Measurements from ENCODE around the gene MAST4.

MAST4 gene

DNA sequence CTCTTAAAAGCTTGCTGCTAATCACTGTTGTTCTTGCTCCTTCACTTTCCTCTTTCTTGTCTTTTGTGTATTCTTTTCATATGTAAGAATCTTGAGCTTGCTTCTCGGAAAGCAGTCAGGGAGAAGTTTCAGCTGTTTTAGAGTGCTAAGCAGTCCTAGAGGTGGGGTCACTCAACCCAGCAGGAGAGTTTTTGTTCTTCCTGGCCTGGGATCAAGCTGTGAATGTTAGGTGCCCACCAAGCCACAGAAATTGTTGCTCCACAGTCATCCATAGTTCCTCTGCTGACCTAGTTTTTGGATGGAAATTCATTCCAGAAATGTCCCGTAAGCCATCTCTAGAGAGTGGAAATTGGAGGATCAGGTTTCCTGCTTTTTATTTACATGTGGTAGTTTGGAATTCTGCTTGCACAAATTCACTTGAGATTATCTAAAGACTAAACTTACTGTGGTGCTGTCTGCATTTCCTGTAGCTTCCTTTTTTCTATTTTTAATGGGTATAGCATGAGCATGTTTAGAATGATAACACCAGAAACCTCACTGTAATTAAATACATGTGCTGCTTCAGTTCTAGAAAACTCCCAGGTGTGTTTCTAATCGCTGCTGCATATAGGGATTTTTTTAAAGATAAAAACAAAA lies 108.7 kb downstream of the MAST4 start:
- no peak for DNase-seq

- no peak for DNase-seq
These were observed 112.2 kb downstream of the MAST4 start for GRCh38 chr5:66708368-66708767.

GRCh38 chr5:66710557-66711088 lies 114.4 kb downstream of the MAST4 start:
- no peak for DNase-seq

DNA sequence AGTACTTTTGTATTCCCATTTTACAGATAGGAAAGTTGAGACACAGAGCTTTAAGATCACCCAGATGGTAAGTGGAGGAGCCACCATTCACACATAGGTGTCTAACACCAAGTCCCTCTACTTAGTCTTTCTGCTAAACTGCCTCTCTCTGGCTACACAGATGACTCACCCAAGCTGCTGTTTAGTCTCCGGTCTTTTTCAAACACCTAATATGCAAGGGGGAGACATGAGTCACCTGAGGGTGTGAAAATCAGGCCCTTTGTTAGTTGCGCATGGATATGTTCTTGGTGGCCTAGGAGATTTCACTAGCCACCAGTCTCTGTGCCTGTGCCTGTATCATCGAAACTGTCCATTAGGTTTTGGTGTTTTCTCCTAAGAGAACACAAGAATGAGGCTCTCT lies 117.8 kb downstream of the MAST4 start:
- DNase-seq, result no peak

GRCh38 chr5:66717455-66718373 lies 121.5 kb downstream of the MAST4 start:
- no peak for DNase-seq

- DNase-seq, result no peak
These were observed 122.3 kb downstream of the MAST4 start for GRCh38 chr5:66718374-66719002.

DNA sequence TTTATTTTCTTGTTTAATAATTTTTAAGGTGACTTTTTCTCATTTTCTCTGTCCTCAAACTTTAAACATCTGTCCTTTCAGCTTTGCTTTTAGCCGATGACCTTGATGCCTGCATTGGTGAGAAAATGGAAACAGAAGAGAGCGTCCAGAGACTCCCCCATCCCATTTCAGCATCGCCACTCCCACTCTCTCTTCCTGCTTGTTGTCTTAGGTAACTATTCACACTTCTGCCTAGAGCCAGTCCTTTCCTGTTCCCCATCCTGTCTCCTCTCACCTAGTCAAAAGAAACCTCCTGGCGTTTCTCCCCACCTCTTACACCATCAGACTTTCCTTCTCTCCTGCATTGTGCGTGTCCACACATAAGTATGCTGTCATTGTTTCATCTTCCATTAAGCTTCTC lies 124.6 kb downstream of the MAST4 start:
- DNase-seq, result no peak

GRCh38 chr5:66722686-66723085 lies 126.5 kb downstream of the MAST4 start:
- no peak for DNase-seq

DNA sequence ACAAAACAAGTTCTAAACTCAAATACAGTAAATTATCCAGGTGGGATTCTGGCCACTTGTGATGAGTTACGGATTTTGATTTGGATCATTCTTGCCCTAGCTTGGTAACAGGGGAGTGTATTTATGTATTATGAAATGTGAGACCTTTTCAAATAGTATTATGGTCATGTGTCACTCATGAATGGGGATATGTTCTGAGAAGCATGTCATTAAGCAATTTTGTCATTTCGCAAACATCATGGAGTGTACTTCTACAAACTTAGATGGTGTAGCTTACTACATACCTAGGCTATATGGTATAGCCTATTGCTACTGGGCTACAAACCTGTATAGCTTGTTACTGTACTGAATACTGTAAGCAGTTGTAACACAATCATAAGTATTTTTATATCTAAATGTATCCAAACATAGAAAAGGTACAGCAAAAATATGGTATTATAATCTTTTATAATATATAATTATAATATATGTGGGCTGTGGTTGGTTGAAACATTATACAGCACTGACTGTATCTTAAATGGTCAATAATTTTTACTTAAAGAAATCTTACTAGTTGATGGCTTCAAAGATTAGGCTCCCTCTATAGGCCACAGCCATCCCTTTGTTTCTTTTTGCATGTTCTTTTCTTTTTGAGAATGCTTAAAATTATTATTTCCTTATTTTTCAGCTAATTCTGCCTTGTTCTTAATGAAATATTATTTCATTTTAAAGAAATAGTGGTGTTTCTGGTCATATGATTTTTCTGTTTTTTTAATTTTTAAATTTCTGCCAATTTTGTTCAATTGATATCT lies 128.4 kb downstream of the MAST4 start:
- DNase-seq, result no peak

DNA sequence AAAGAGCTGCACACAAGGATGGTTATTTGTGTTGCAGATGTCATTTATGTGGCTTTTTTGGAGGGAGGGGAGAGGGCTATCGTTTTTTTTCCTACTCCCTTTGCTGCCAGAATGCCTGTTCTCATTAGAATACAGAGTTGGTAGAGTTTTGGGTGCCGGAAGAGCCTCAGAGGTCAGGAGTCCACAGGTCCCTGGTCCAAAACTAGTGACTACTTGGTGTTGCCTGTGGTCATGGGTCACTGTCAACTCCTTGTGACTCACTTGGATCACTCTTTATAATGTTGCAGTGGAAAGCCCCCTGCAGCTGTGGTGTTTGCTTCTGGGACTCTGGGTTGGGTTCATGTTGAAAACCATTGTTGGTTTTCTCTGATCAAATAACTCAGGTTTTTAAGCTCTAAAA lies 131.4 kb downstream of the MAST4 start:
- no peak for DNase-seq

DNA sequence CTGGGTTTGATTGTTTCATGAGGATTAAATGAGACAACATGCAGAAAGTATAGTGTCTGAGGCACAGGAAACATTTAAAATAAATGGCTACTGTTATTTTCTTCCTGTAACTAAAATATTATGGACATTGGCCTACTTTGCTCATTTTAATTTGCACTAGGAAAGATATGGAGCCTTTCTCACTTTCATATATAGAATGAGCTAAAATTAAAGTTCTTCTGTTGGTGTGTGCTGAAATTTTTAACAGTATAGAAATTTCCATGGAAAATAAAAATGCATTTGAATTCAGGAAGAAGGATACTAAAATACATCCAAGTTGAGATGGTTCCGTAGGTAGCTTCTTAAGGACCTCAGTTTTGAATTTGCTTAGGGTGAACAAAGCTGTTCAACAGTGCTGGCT lies 131.9 kb downstream of the MAST4 start:
- no peak for DNase-seq

DNA sequence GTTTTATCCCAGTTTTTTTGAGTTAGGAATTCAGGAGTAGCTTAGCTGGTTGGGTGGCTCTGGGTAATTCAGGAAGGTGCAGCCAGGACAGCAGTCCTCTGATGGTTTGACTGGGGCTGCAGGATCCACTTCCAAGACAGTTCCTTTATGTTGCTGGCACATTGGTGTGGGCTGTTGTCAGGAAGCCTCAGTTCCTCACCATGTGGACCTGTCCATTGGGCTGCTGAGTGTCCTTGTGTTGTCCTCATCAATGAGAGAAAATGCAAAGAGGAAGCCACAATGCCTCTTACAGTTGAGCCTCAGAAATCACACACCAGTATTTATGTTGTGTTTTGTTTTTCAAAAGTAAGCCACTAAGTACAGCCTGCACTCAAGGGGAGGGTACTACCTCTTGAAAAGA lies 140.9 kb downstream of the MAST4 start:
- DNase-seq, result no peak

GRCh38 chr5:66738136-66738535 lies 141.9 kb downstream of the MAST4 start:
- DNase-seq, result no peak

- DNase-seq, result no peak
These were observed 142.8 kb downstream of the MAST4 start for GRCh38 chr5:66739021-66739420.

DNA sequence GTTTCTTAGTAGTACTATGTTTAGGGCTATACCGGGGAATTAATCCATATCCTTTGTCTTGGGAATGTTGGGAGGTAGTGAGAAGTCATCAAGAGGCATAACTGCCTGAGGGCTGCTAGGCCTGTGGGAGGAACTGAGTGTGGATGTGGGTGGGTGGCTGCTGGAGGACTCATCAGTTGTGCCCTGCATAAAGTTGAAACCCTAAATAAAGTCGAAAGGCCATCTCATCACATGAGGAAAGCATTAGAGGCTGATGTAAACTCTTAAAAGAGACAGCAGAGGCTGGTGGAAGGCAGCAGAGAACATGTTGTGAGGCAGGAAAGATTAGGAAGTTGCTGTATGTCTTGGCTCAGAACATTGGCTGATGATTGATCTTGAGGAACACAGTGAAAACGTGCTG lies 143.8 kb downstream of the MAST4 start:
- DNase-seq, result no peak

DNA sequence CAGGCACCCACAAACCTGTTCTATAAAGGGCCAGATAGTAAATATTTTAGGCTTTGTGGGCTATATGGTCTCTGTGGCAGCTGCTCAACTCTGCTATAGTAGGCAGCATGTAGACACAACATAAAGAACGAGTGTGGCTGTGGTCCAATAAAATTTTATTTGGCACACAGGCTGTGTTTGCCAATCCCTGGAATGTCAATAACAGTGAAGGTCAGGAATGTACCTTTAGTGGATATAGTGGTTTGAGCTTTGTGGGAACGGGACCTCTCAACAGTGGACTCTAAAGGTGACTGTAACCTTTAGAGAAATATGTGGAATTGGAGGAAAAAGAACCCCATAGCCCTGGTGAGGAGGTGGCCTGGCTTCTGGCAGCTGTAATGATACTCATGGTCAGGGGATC lies 145.2 kb downstream of the MAST4 start:
- DNase-seq, result no peak

GRCh38 chr5:66742083-66742895 lies 146.1 kb downstream of the MAST4 start:
- DNase-seq, result no peak

GRCh38 chr5:66742896-66743247 lies 146.7 kb downstream of the MAST4 start:
- no peak for DNase-seq

- DNase-seq, result no peak
These were observed 147.2 kb downstream of the MAST4 start for GRCh38 chr5:66743344-66743743.

DNA sequence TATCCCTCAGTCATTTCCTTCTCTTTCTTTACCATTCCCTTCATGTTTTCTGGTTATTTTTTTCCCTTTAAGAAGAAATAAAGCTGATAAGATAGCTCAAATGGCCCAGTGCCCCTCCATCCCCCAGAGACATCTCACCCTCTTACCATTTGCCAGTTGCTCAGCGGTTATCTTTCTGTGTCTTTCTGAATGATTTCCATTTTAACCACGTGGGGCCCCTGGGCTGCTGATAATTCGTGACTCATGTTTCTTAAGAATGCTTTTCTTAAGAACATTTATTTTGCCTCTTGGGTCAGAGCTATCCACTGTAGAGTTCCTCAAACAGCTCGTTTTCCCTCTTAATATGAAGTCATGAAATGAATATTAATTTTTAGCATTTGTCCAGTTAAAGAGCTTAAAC lies 147.8 kb downstream of the MAST4 start:
- no peak for DNase-seq

DNA sequence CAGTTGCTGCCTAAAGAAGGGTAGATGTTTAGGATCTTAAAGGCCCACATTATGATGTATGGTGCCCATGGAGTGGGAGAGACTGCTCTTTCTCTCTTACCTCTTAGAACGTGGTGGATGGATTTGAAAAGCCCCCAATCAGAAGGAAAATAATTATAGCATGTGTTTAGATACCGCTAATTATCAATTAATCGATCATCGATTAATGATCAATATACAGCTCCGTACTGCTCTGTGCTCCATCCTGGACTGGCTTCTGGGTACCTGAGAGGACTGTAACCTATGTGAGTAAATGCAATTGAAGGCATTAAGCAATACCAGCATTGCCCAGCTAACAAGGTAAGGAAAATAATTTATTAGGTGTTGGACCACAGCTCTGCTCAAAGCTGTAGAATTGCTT lies 149.1 kb downstream of the MAST4 start:
- DNase-seq, result no peak

DNA sequence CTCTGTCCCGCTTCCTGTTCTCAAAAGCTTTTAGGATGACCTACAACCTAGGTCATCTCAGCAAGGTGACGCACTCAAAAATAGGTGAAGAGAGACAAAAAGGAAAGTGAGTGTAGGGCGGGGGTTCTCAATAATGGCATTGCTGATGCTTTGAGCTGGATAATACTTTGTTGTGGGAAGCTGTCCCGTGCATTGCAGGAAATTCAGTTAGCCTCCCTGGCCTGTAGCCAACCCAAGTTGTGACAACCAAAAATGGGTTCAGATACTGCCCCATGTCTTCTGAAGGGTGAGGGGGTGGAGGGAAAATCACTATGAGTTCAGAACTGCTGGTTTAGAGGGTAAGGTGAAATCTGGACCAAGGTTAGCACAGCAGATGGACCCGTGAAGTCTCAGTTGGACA lies 151.4 kb downstream of the MAST4 start:
- no peak for DNase-seq
